GM10847 (cell line): ENCODE measurements around the gene CATSPER3.

ENCODE experiments used
- POLR2A ChIP-seq: IDR thresholded peaks from 2 replicates; pipeline ENCODE4 v1.6.1; 2011; ENCODE audit not compliant: insufficient read length; ENCODE audit errors: extremely low read depth

The CATSPER3 gene

GRCh38 chr5:135055396-135055795 is 87.7 kb downstream of the CATSPER3 start:
- no peak for TF ChIP-seq POLR2A

GRCh38 chr5:135056316-135057030 is 88.8 kb downstream of the CATSPER3 start:
- TF ChIP-seq POLR2A = no peak

- no peak for TF ChIP-seq POLR2A
Observed at GRCh38 chr5:135057233-135057632, 89.5 kb downstream of the CATSPER3 start.

- TF ChIP-seq POLR2A = no peak
Observed at GRCh38 chr5:135058331-135058732, 90.6 kb downstream of the CATSPER3 start.

GRCh38 chr5:135059000-135059923 is 91.6 kb downstream of the CATSPER3 start:
- TF ChIP-seq POLR2A = no peak

- no peak for TF ChIP-seq POLR2A
Observed at GRCh38 chr5:135060021-135060420, 92.3 kb downstream of the CATSPER3 start.

GRCh38 chr5:135061001-135061400 is 93.3 kb downstream of the CATSPER3 start:
- TF ChIP-seq POLR2A = no peak
